HG02759 (cell line): ENCODE results near the gene PALM2AKAP2.

Source experiments
- ATAC-seq: cut with Tn5 transposase; IDR thresholded peaks from one replicate; pipeline ENCODE4 v1.9.1; 2021; ENCODE audit warnings: mild to moderate bottlenecking, moderate library complexity; ENCODE audit not compliant: unreplicated experiment

PALM2AKAP2 gene

GRCh38 chr9:109771796-109772531, 8.0 kb upstream of the PALM2AKAP2 start:
- no peak for ATAC-seq

GRCh38 chr9:109775516-109775915, 4.5 kb upstream of the PALM2AKAP2 start:
- ATAC-seq: no peak

GRCh38 chr9:109776391-109776790, 3.6 kb upstream of the PALM2AKAP2 start:
- no peak for ATAC-seq

- ATAC-seq: no peak
Observed at GRCh38 chr9:109780453-109781033, 545 bp downstream of the PALM2AKAP2 start.

- ATAC-seq: no peak
Observed at GRCh38 chr9:109781086-109781485, 1.1 kb downstream of the PALM2AKAP2 start.

- ATAC-seq: no peak
Observed at GRCh38 chr9:109781541-109782197, 1.7 kb downstream of the PALM2AKAP2 start.

GRCh38 chr9:109787735-109788134, 7.7 kb downstream of the PALM2AKAP2 start:
- no peak for ATAC-seq

- no peak for ATAC-seq
Observed at GRCh38 chr9:109789556-109789955, 9.6 kb downstream of the PALM2AKAP2 start.

- ATAC-seq: no peak
Observed at GRCh38 chr9:109789971-109790370, 10.0 kb downstream of the PALM2AKAP2 start.

GRCh38 chr9:109791003-109791677, 11.1 kb downstream of the PALM2AKAP2 start:
- ATAC-seq: no peak

- ATAC-seq: no peak
Observed at GRCh38 chr9:109791747-109792146, 11.7 kb downstream of the PALM2AKAP2 start.

GRCh38 chr9:109792951-109793546, 13.1 kb downstream of the PALM2AKAP2 start:
- no peak for ATAC-seq

GRCh38 chr9:109793921-109794320, 13.9 kb downstream of the PALM2AKAP2 start:
- no peak for ATAC-seq

GRCh38 chr9:109794361-109795012, 14.5 kb downstream of the PALM2AKAP2 start:
- no peak for ATAC-seq

GRCh38 chr9:109795613-109796012, 15.6 kb downstream of the PALM2AKAP2 start:
- ATAC-seq: no peak

GRCh38 chr9:109796078-109796477, 16.1 kb downstream of the PALM2AKAP2 start:
- no peak for ATAC-seq

GRCh38 chr9:109797006-109797405, 17.0 kb downstream of the PALM2AKAP2 start:
- ATAC-seq: no peak

- ATAC-seq: no peak
Observed at GRCh38 chr9:109797509-109797908, 17.5 kb downstream of the PALM2AKAP2 start.

- ATAC-seq: no peak
Observed at GRCh38 chr9:109799141-109799540, 19.1 kb downstream of the PALM2AKAP2 start.

GRCh38 chr9:109799792-109800191, 19.8 kb downstream of the PALM2AKAP2 start:
- ATAC-seq: no peak

- no peak for ATAC-seq
Observed at GRCh38 chr9:109801484-109801883, 21.5 kb downstream of the PALM2AKAP2 start.
